ENCODE results near the gene CTTNBP2NL. TPM values are rescaled to one million over a fixed set of nuclear protein-coding genes. Genes with fewer than 3 reads are reported as not detected.

The CTTNBP2NL gene
- total RNA-seq, 1 donor from 2014 or later = 44.0 TPM

DNA sequence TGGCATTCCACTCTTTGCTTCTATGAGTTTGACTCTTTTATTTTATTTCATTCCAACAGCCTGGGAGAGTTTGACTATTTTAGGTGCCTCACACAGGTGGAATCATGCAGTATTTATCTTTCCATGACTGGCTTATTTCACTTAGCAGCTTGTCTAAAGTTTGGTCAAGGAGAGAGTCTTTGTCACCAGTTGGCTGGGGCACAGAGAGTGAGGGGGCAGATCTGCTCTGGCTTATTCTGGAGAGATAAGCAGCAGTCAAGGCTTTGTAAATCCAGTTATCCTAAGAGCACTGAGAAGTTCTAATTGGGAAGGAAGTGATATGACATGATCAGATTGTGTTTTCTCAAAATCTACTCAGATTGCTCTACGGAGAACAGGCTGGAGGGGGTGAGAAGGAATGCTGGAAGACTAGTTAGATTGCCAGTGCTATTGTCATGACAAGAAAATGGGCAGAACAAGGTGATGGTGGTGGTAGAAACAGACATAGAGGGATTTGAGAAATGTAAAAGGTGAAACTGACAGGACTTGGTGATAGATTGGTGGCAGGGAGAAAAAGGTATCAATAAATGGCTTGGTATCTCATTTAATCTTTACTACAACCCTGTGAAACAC is 12.1 kb upstream of the CTTNBP2NL start:
- Histone ChIP-seq H3K36me3 (ENCODE audit: control insufficient read depth, insufficient read depth, low read length) (no peaks in the 10 kb centered on the region), H3K27me3 (ENCODE audit: control insufficient read depth, insufficient read depth, low read length) (no peaks in the 10 kb centered on the region), H3K4me3 (ENCODE audit: low read depth, low read length) (no peak overlapping the region)
- DNase-seq (ENCODE audit: low read depth) = no peak
- TF ChIP-seq, protein P1, sequence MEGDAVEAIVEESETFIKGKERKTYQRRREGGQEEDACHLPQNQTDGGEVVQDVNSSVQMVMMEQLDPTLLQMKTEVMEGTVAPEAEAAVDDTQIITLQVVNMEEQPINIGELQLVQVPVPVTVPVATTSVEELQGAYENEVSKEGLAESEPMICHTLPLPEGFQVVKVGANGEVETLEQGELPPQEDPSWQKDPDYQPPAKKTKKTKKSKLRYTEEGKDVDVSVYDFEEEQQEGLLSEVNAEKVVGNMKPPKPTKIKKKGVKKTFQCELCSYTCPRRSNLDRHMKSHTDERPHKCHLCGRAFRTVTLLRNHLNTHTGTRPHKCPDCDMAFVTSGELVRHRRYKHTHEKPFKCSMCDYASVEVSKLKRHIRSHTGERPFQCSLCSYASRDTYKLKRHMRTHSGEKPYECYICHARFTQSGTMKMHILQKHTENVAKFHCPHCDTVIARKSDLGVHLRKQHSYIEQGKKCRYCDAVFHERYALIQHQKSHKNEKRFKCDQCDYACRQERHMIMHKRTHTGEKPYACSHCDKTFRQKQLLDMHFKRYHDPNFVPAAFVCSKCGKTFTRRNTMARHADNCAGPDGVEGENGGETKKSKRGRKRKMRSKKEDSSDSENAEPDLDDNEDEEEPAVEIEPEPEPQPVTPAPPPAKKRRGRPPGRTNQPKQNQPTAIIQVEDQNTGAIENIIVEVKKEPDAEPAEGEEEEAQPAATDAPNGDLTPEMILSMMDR (IDR thresholded peaks at IDR 0.05; ENCODE audit: insufficient read depth, low read length, poor library complexity, severe bottlenecking) = no peak

DNA sequence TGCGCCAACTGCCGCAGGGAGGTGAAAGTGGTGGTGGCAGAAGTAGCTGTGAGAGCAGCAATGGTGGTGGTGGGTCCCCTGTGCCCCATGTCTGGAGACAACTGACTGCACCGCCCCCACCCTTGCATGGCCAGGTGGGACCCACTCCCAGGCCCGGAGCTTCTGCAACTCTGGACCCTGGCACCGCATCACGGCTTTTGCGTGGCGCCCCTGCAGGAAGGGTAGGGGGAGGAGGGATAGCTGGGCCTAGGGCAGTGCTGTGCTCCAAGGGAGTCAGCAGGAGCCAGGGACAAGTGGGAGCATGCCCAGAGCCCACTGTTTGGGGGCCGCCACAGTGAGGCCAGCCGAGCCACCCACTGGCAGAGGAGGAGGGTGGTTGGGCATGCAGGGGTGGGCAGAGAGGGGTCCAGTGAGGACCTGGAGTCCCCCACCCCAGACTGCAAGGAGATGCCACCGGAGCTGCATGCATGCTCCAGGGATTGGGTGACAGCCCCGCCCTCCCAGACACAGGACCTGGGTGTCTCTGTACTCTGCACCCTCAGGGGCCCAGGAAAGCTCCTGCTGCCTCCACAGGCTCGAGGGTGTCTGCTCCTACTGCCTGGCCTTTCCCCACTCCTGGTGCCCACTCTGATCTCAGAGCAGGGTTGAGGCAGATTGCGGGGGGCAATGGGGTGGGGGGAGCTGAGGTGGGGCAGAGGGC is 9.8 kb upstream of the CTTNBP2NL start:
- Histone ChIP-seq H3K36me3 (ENCODE audit: control insufficient read depth, insufficient read depth, low read length) (no peaks in the 10 kb centered on the region), H3K4me3 (ENCODE audit: low read depth, low read length) (no peak overlapping the region), H3K27me3 (ENCODE audit: control insufficient read depth, insufficient read depth, low read length) (no peaks in the 10 kb centered on the region)
- TF ChIP-seq, protein P1 (IDR thresholded peaks at IDR 0.05; ENCODE audit: insufficient read depth, low read length, poor library complexity, severe bottlenecking) = no peak
- DNase-seq (ENCODE audit: low read depth) = no peak

DNA sequence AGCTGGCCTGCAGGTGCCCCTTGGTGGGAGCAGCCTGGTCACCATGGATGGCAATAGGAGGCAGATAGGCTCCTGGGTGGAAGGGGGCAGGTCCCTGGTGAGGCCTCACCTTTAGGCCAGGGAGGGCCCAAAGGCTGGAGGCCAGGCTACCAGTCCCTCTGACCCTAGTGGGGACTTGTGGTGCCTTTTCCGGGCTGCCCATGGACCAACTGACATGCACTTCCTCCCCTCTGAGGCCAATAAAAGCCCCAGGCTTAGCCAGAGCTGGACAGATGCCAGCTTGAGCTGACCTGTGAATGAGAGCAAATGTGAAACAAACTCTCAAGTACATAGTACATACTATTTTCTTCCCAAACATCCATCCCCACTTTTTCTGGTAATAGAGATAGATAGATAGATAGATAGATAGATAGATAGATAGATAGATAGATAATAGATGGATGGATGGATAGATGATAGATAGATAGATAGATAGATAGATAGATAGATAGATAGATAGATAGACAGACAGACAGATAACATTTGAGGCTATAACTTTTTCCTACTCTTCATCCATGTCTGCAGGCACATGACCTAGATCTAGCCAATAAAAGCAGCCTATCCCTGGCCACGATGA is 9.2 kb upstream of the CTTNBP2NL start:
- no peak overlapping the region for H3K4me3 ChIP-seq (ENCODE audit: low read depth, low read length)
- no peaks in the 10 kb centered on the region for H3K27me3 ChIP-seq (ENCODE audit: control insufficient read depth, insufficient read depth, low read length)
- TF ChIP-seq, protein P1 (IDR thresholded peaks at IDR 0.05; ENCODE audit: insufficient read depth, low read length, poor library complexity, severe bottlenecking) = no peak
- DNase-seq (ENCODE audit: low read depth) = no peak
- no peaks in the 10 kb centered on the region for H3K36me3 ChIP-seq (ENCODE audit: control insufficient read depth, insufficient read depth, low read length)

DNA sequence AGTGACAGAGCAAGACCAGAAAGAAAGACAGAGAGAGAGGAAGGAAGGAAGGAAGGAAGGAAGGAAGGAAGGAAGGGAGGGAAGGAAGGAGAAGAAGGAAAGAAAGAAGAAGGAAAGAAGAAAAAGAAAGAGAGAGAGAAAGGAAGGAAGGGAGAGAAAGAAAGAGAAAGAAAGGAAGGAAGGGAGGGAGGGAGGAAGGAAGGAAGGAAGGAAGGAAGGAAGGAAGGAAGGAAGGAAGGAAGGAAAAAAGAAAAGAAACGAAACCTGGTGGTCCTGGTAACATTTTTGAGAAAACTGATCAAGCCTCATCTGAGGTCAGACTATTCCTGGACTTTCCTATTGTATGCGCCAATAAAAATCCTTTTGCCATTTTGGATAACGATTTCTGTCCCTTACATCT is 8.2 kb upstream of the CTTNBP2NL start:
- no peak overlapping the region for H3K4me3 ChIP-seq (ENCODE audit: low read depth, low read length)
- TF ChIP-seq, protein P1 (IDR thresholded peaks at IDR 0.05; ENCODE audit: insufficient read depth, low read length, poor library complexity, severe bottlenecking) = no peak
- DNase-seq (ENCODE audit: low read depth) = no peak
- H3K36me3 ChIP-seq (ENCODE audit: control insufficient read depth, insufficient read depth, low read length) = no peaks in the 10 kb centered on the region
- H3K27me3 ChIP-seq (ENCODE audit: control insufficient read depth, insufficient read depth, low read length) = no peaks in the 10 kb centered on the region

DNA sequence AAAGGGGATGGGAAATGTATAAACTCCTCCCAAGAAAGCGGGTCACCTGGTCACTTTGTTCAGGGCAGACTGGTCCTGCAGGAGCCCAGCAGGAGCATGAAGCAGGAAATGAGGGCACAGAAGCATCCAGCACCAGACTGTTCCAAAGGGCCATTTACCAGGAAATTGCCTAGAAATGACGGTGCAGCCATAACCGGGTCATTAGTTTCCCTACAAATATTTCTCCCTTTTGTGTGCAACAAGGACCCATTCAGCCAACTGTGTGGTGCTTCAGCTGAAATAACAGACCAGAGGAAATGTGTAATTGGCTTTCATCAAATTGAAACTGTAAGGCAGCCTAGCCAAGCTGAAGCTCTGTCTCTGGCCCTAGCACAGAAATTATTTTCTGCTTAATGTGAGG is 7.6 kb upstream of the CTTNBP2NL start:
- DNase-seq (ENCODE audit: low read depth) = peak; percentile 57
- H3K27me3 ChIP-seq (ENCODE audit: control insufficient read depth, insufficient read depth, low read length) = no peaks in the 10 kb centered on the region
- H3K4me3 ChIP-seq (ENCODE audit: low read depth, low read length) = no peak overlapping the region
- H3K36me3 ChIP-seq (ENCODE audit: control insufficient read depth, insufficient read depth, low read length) = no peaks in the 10 kb centered on the region
- TF ChIP-seq, protein P1 (IDR thresholded peaks at IDR 0.05; ENCODE audit: insufficient read depth, low read length, poor library complexity, severe bottlenecking) = no peak
